Transverse colon (tissue), 4 donors: Measurements from ENCODE around the gene PCLO. TPM values are rescaled to one million over a fixed set of nuclear protein-coding genes. Genes with fewer than 3 reads are reported as not detected.

Experiments used
- DNase-seq: peaks from one replicate; pipeline ENCODE4 v3.0.0-alpha.2; 2019
- H3K27ac ChIP-seq, 4 donors: fragments of 200-600 bp; sonication (generic); 2 replicates each; pipeline ENCODE4 v1.5.1; 2016 to 2018; ENCODE audit warnings: inconsistent platforms in 4 of 4
- H3K27me3 ChIP-seq: fragments of 200-600 bp; sonication (generic); 2 replicates; pipeline ENCODE4 v1.5.1; 2017; ENCODE audit warnings: inconsistent platforms
- H3K36me3 ChIP-seq, 4 donors: fragments of 200-600 bp; sonication (generic); 2 replicates each; pipeline ENCODE4 v1.5.1; 2017 to 2019; ENCODE audit warnings: inconsistent platforms in 4 of 4
- H3K4me1 ChIP-seq, 4 donors: fragments of 200-600 bp; sonication (generic); 2 replicates each; pipeline ENCODE4 v1.5.1; 2017 to 2020; ENCODE audit warnings: inconsistent platforms in 4 of 4
- H3K4me3 ChIP-seq, 4 donors: fragments of 200-600 bp; sonication (generic); 1 replicate in 1 of 4; 2 replicates in 3 of 4; pipeline versions ENCODE4 v1.5.1 to v1.6.1; 2017 to 2019; ENCODE audit warnings: inconsistent platforms in 4 of 4
- H3K9me3 ChIP-seq, 2 donors: fragments of 200-600 bp; sonication (generic); 2 replicates each; pipeline ENCODE4 v1.5.1; 2017 to 2019; ENCODE audit warnings: inconsistent platforms in 2 of 2
- EP300 ChIP-seq: sonication (generic); formaldehyde crosslinking; IDR thresholded peaks from one replicate; pipeline ENCODE4 v1.6.1; 2017; ENCODE audit warnings: antibody characterized with exemption, low read depth
- POLR2A ChIP-seq: fragments of 450-650 bp; IDR thresholded peaks from one replicate; pipeline ENCODE4 v1.6.1; 2016; ENCODE audit warnings: antibody characterized with exemption, mild to moderate bottlenecking, moderate library complexity
- POLR2AphosphoS5 ChIP-seq, 3 donors: sonication (generic); formaldehyde crosslinking; IDR thresholded peaks; one replicate each; pipeline ENCODE4 v1.6.1; 2016; ENCODE audit warnings: antibody characterized with exemption in 3 of 3
- whole genome bisulfite sequencing, 2 donors: methylation state at CpG; one replicate each; pipeline ENCODE4 v1.1.5; 2018; ENCODE audit warnings: low coverage in 1 of 2; 5-methylcytosine and 5-hydroxymethylcytosine counted together
- in situ Hi-C, 4 donors: fragments of 200-750 bp; cut with MboI; loops; one replicate each; pipeline versions ENCODE4 v1.15.0 to v1.15.1; 2017; ENCODE audit warnings: low sequenced_read_pairs in 3 of 4, low pct_ligation_motif_present in 1 of 4, low pct_unique_long_range_greater_than_20kb in 1 of 4
- intact Hi-C: fragments of 100-400 bp; cut with DNase I; formaldehyde crosslinking; loops from one replicate; pipeline ENCODE4 v1.15.1; 2023; ENCODE audit warnings: low total_unique reads
- total RNA-seq, 4 donors: library from RNA; depleted of rRNA; stranded (reverse); fragments of >200 nt; gene quantifications; one replicate each; pipeline ENCODE4 v1.1.0, GENCODE V29; 2016
- TF ChIP-seq, protein P1 (sequence below), 5 experiments: fragments of 200-600 bp in 3 of 5; fragments of 450-650 bp in 2 of 5; sonication (generic) in 3 of 5; IDR thresholded peaks; 1 replicate in 2 of 5; 2 replicates in 3 of 5; pipeline ENCODE4 v1.5.1; 2016 to 2017; ENCODE audit warnings: antibody characterized with exemption in 5 of 5, inconsistent platforms in 3 of 5, mild to moderate bottlenecking in 2 of 5, moderate library complexity in 1 of 5

PCLO gene
- total RNA-seq, 4 donors from 2014 or later: 9.8 to 39.8 (median 16.2) TPM

DNA sequence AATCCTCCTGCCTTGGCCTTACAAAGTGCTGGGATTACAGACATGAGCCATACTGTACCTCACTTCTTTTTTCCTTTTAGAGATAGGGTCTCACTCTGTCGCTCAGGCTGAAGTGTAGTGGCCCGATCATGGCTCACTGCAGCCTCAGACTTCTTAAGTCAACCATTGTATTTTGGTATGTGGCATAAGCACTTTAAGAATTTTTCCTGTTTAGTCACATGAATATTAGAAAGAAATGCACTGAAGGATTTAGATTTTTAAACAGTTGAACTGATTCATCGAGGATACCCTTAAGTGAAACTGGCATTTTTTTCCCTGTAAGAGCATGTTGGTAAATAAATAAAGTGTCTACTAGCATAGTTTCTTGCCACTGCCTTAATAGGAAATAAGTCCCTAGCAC lies 399.8 kb downstream of the PCLO start:
- TF ChIP-seq POLR2A (no peak), EP300 (no peak), POLR2AphosphoS5 (IDR thresholded peaks at IDR 0.05) (no peak)
- TF ChIP-seq, protein P1, sequence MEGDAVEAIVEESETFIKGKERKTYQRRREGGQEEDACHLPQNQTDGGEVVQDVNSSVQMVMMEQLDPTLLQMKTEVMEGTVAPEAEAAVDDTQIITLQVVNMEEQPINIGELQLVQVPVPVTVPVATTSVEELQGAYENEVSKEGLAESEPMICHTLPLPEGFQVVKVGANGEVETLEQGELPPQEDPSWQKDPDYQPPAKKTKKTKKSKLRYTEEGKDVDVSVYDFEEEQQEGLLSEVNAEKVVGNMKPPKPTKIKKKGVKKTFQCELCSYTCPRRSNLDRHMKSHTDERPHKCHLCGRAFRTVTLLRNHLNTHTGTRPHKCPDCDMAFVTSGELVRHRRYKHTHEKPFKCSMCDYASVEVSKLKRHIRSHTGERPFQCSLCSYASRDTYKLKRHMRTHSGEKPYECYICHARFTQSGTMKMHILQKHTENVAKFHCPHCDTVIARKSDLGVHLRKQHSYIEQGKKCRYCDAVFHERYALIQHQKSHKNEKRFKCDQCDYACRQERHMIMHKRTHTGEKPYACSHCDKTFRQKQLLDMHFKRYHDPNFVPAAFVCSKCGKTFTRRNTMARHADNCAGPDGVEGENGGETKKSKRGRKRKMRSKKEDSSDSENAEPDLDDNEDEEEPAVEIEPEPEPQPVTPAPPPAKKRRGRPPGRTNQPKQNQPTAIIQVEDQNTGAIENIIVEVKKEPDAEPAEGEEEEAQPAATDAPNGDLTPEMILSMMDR (IDR thresholded peaks at IDR 0.05): no peak
- no peaks in the 10 kb centered on the region for H3K36me3 ChIP-seq
- no peak overlapping the region for H3K4me3 ChIP-seq
- in situ Hi-C loops: no loop called here
- no peaks in the 10 kb centered on the region for H3K9me3 ChIP-seq
- DNase-seq: no peak
- H3K27ac ChIP-seq: no peak overlapping the region
- H3K27me3 ChIP-seq: no peaks in the 10 kb centered on the region
- H3K4me1 ChIP-seq: no peaks in the 10 kb centered on the region
- intact Hi-C loops: no loop called here
- 87 to 93% methylated on average over 3 of the region's 3 CpGs for WGBS, 2 donors

DNA sequence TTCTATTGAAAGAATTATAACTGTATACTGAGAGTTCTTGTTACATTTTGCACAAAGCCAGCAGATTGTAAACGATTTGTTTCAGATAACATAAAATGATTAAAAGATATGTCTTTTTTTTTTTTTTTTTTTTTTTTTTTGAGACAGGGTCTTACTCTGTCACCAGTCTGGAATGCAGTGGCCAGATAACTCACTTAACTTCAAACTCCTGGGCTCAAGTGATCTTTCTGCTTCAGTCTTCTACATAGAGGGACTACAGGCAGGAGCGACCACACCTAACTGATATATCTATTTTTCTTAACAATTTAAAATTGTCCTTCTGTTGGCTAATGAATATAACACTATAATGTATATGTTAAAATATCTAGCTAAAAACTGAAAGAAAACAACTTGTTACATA lies 401.9 kb downstream of the PCLO start:
- Histone ChIP-seq H3K36me3 (no peaks in the 10 kb centered on the region), H3K4me3 (no peak overlapping the region), H3K4me1 (no peaks in the 10 kb centered on the region), H3K27me3 (no peaks in the 10 kb centered on the region), H3K27ac (no peak overlapping the region), H3K9me3 (no peaks in the 10 kb centered on the region)
- WGBS, 2 donors: 50 to 73% methylated on average over 1 to 2 of the region's 2 CpGs
- no peak for DNase-seq
- in situ Hi-C loops (no loop called here), intact Hi-C loops (no loop called here)
- no peak for TF ChIP-seq POLR2AphosphoS5 (IDR thresholded peaks at IDR 0.05)
- TF ChIP-seq EP300: no peak
- TF ChIP-seq, protein P1 (IDR thresholded peaks at IDR 0.05): no peak

DNA sequence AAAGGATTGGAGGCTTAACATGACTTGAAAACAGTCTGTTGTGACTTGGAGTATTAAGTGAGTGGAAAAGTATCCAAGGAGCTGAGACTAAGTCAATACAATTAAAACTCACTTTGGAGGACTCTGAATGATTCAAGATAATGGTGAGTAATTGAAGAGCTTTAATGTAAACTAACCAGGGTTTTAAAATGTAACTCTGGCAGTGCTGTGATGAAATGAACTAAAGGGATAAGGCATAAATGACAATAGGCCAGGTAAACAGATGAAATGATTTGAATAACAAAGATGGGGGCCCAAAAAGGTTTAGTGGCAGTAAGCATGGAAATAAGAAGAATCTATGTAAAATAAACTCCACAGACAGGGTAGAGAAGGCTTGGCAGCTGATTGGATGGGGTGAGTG lies 402.6 kb downstream of the PCLO start:
- Histone ChIP-seq H3K4me1 (no peaks in the 10 kb centered on the region), H3K36me3 (no peaks in the 10 kb centered on the region), H3K4me3 (no peak overlapping the region), H3K27me3 (no peaks in the 10 kb centered on the region), H3K9me3 (no peaks in the 10 kb centered on the region), H3K27ac (no peak overlapping the region)
- no peak for TF ChIP-seq POLR2A
- no peak for TF ChIP-seq EP300
- no peak for TF ChIP-seq POLR2AphosphoS5 (IDR thresholded peaks at IDR 0.05)
- TF ChIP-seq, protein P1 (IDR thresholded peaks at IDR 0.05): no peak
- no peak for DNase-seq
- intact Hi-C loops (no loop called here), in situ Hi-C loops (no loop called here)

DNA sequence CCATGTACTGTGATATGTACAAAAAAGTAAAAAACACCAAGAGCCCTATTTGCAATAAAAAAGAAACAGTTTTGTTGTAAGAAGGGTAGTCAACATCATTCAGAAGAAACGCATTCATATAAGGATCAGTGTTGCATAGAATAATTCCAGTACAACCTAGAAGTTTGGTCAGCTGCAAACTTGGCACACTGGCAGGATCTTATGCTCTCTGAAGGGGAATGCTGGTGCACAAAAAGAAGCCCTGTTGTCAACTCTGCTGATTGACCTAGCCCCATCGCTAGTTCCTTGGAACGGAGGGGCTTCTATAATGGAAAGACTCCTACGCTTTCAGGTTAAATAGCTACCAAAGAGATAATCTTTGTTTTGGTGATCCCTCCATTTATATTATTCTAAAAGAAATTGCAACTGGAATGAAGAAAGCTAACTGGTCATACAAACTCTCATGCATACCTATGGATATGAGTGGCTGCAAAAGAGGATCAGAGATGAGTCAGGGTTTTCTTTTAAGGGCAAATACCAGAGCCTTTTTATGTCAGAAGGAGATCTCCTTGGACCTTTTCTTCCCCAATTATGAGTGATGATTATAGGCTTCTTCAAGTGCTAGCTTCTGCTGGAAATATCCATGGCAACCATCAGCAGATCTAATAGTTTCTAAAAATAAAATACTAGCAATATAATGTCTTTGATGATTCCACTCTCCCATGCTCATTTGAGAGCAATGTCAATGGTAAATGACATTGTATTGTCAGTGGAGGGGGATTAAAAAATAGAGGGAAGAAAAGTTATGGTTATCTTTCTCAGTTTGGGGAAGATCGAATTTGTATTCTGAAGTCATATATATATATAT lies 406.8 kb downstream of the PCLO start:
- in situ Hi-C loops: no loop called here
- no peak for DNase-seq
- Histone ChIP-seq H3K27me3 (no peaks in the 10 kb centered on the region), H3K36me3 (no peaks in the 10 kb centered on the region), H3K9me3 (no peaks in the 10 kb centered on the region), H3K27ac (no peak overlapping the region), H3K4me3 (no peak overlapping the region), H3K4me1 (no peaks in the 10 kb centered on the region)
- no peak for TF ChIP-seq POLR2A
- no peak for TF ChIP-seq EP300
- TF ChIP-seq POLR2AphosphoS5 (IDR thresholded peaks at IDR 0.05): no peak
- TF ChIP-seq, protein P1 (IDR thresholded peaks at IDR 0.05): no peak
- WGBS, 2 donors: 88% methylated on average over 4 to 5 of the region's 5 CpGs
- intact Hi-C loops: no loop called here
